ENCODE results near the gene DLGAP4. TPM values are rescaled to one million over a fixed set of nuclear protein-coding genes. Genes with fewer than 3 reads are reported as not detected.

Gene DLGAP4
- total and polyA plus RNA-seq, 2 of the 13 experiments (the other 11 are each of a cell fraction or from before 2014, with no cell fraction given), result 15.2 to 26.7 TPM

- TF ChIP-seq, protein P1, sequence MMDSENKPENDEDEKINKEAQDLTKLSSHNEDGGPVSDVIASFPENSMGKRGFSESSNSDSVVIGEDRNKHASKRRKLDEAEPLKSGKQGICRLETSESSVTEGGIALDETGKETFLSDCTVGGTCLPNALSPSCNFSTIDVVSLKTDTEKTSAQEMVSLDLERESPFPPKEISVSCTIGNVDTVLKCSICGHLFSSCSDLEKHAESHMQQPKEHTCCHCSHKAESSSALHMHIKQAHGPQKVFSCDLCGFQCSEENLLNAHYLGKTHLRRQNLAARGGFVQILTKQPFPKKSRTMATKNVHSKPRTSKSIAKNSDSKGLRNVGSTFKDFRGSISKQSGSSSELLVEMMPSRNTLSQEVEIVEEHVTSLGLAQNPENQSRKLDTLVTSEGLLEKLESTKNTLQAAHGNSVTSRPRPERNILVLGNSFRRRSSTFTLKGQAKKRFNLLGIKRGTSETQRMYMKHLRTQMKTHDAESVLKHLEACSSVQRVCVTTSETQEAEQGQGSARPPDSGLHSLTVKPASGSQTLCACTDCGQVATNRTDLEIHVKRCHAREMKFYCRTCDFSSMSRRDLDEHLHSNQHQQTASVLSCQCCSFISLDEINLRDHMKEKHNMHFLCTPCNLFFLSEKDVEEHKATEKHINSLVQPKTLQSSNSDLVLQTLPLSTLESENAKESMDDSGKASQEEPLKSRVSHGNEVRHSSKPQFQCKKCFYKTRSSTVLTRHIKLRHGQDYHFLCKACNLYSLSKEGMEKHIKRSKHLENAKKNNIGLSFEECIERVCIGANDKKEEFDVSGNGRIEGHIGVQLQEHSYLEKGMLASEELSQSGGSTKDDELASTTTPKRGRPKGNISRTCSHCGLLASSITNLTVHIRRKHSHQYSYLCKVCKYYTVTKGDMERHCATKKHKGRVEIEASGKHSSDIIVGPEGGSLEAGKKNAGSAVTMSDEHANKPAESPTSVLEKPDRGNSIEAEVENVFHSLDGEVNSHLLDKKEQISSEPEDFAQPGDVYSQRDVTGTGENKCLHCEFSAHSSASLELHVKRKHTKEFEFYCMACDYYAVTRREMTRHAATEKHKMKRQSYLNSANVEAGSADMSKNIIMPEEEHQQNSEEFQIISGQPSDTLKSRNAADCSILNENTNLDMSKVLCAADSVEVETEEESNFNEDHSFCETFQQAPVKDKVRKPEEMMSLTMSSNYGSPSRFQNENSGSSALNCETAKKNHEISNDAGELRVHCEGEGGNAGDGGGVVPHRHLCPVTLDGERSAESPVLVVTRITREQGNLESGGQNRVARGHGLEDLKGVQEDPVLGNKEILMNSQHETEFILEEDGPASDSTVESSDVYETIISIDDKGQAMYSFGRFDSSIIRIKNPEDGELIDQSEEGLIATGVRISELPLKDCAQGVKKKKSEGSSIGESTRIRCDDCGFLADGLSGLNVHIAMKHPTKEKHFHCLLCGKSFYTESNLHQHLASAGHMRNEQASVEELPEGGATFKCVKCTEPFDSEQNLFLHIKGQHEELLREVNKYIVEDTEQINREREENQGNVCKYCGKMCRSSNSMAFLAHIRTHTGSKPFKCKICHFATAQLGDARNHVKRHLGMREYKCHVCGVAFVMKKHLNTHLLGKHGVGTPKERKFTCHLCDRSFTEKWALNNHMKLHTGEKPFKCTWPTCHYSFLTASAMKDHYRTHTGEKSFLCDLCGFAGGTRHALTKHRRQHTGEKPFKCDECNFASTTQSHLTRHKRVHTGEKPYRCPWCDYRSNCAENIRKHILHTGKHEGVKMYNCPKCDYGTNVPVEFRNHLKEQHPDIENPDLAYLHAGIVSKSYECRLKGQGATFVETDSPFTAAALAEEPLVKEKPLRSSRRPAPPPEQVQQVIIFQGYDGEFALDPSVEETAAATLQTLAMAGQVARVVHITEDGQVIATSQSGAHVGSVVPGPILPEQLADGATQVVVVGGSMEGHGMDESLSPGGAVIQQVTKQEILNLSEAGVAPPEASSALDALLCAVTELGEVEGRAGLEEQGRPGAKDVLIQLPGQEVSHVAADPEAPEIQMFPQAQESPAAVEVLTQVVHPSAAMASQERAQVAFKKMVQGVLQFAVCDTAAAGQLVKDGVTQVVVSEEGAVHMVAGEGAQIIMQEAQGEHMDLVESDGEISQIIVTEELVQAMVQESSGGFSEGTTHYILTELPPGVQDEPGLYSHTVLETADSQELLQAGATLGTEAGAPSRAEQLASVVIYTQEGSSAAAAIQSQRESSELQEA (CRISPR knock-in tag; IDR thresholded peaks at IDR 0.05; ENCODE audit: not compliant biosample characterization), result no peak
- TF ChIP-seq ZNF558 (CRISPR knock-in tag; IDR thresholded peaks at IDR 0.05; ENCODE audit: borderline replicate concordance) (no peak), BORCS8-MEF2B (CRISPR knock-in tag; IDR thresholded peaks at IDR 0.05) (no peak), ATF4 (CRISPR knock-in tag; IDR thresholded peaks at IDR 0.05) (no peak), SALL2 (CRISPR knock-in tag; IDR thresholded peaks at IDR 0.05) (no peak), GATA4 (IDR thresholded peaks at IDR 0.05; ENCODE audit: borderline replicate concordance, low read depth) (no peak), ZBTB25 (CRISPR knock-in tag; IDR thresholded peaks at IDR 0.05) (no peak), RXRB (CRISPR knock-in tag; IDR thresholded peaks at IDR 0.05; ENCODE audit: borderline replicate concordance) (peak; percentile 25; the same call in 1 of the 2 replicates), ZMAT3 (CRISPR knock-in tag; conservative IDR thresholded peaks at IDR 0.05) (no peak), ZNF891 (CRISPR knock-in tag; IDR thresholded peaks at IDR 0.05) (no peak), TAF15 (IDR thresholded peaks at IDR 0.05; ENCODE audit: low read depth, low read length, poor library complexity, severe bottlenecking) (no peak), DNMT3B (CRISPR knock-in tag; conservative IDR thresholded peaks at IDR 0.05) (no peak), ZNF468 (CRISPR knock-in tag; IDR thresholded peaks at IDR 0.05) (no peak), POGZ (CRISPR knock-in tag; IDR thresholded peaks at IDR 0.05) (no peak), TGIF2 (CRISPR knock-in tag; IDR thresholded peaks at IDR 0.05) (no peak), NR2F6 (IDR thresholded peaks at IDR 0.05) (no peak), NR2F6 (CRISPR knock-in tag; IDR thresholded peaks at IDR 0.05) (no peak), GLI4 (CRISPR knock-in tag; IDR thresholded peaks at IDR 0.05; ENCODE audit: borderline replicate concordance) (peak; percentile 59; the same call in 1 of the 2 replicates), STAT5B (CRISPR knock-in tag; IDR thresholded peaks at IDR 0.05) (no peak), SRSF4 (IDR thresholded peaks at IDR 0.05; ENCODE audit: low read depth, low read length, poor library complexity, severe bottlenecking) (no peak), ZNF20 (CRISPR knock-in tag; IDR thresholded peaks at IDR 0.05) (no peak), MTF1 (CRISPR knock-in tag; IDR thresholded peaks at IDR 0.05) (no peak)
These were observed 150.0 kb downstream of the DLGAP4 start (continued) for GRCh38 chr20:36455972-36456625.

Measured in HepG2 (cell line).